T1000 (cell line): ENCODE results near the gene CEP78.

Source experiments
- DNase-seq: peaks from one replicate; lab custom pipeline; 2025; ENCODE audit warnings: mixed read lengths; lab: John Stamatoyannopoulos, UW

The CEP78 gene

DNA sequence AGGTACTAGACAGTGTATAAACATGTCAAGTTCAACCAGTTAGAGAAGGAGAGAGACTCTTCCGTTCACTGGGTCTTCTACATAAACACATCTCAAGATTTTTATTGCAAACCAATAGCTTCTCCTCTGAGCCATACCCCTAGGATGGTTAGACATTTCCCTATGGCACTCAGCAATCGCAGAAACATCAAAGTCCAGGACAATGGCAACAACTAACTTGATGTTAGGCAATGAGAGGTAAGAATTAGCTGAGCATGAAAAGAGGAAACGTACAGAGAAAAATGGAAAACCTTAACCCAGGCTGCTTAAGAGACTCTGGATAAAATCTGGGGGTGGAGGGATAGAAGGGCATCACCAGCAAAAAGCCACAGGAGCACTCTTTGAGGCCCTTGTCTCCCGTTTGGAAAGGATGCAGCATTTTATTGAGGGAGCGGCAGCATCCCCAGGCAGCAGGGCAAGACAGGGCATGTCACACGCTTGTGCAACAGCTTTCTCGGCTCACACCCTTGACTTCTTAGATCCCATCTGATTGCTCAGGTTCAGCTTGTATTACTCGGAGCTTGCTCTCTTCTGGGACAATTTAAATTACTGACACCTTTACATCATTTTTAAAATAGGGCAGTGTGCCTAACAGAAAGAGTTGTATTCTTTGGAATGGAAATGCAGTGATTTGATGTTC is 52.5 kb downstream of the CEP78 start:
- DNase-seq, result no peak

DNA sequence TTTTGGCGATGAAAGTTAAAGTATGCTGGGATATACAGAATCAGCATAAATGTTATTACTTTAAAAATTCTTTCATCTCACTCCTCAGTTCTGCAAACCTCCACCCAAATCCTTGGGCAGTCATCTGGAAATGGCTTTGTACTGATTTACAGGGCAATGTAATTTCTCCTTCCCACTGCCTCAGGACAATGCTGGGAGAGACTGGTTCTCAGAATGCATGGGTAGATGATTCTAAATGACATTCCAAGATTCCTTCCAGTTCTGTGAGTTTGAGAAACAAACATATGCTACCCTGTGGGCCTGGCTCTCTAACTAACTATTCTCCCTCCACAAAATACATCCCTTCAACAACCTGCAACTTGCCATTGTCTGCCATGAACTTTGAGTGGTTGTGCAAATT is 53.6 kb downstream of the CEP78 start:
- DNase-seq, result no peak

DNA sequence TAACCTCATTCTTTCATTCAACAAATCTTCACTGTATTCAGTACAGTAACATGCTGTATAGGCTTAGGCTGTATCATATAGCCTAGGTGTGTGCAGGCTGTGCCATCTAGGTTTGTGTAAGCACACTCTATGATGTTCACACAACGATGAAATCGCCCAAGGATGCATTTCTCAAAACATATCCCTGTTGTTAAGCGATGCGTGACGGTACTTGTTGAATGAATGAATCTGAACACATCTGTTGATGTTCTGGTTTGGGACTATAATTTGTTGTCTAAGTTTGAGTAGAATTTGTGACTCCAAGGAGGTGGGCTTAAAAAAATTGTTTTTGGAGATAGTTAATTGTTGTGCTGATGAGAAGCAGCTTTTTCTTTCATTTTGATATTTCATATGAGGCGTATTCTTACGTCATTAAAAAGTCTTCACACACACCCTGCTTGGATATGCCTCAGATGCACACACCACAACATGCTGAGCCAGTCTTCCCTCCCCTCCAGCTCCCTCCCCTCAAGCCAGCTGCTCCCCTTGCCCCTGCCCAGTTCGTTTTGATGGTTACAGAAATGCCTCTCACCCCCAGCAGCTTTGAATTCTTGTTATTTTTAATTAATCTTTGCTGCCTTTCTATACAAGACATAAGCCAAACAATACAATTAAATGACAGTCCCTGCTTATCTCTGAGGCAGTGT is 55.5 kb downstream of the CEP78 start:
- DNase-seq, result no peak

DNA sequence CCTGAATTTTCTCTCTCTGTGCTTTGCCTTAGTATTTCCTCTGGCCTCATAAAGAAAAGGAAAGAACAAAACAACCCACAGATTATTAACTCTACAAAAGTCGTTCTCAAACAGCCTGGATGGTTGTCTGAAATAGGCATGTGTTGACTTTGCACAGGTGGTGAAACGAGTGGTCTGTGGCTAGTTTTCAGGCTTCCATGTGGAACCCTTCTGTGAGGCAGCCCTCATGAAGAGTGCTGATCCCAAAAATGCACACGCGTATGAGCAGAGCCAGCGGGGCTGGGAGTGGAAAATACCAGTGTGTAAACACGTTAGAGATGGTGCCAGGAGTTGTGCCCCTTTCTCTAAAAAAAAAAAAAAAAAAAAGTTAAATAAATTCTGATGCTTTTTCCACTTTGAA is 56.2 kb downstream of the CEP78 start:
- DNase-seq, result no peak

DNA sequence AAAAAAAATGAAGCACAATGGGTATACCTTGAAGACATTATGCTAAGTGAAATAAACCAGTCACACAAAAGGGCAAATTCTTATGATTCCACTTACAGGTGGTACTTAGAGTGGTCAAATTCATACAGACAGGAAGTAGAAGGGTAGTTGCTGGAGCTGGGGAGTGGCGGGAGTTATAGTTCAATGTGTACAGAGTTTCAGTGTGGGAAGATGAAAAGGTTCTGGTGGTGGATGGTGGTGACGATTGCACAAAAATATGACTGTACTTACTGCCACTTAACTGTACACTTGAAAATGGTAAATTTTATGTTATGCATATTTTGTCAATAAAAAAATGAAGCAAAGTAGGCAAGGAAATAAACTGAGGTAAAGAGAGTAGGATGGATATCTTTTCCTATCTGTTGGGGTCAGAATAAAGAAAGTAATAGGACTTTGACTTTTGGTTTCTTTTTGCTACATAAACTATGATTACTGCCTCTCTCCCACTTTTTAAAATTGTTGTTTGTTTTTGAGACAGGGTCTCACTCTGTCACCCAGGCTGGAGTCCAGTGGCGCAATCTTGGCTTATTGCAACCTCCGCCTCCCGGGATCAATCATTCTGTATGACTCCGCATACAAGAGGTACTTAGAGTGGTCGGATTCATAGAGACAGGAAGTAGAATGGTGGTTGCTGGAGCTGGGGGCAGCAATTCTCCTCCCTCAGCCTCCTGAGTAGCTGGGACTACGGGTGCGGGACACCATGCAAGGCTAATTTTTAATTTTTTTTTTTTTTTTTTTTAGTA is 57.0 kb downstream of the CEP78 start:
- no peak for DNase-seq

DNA sequence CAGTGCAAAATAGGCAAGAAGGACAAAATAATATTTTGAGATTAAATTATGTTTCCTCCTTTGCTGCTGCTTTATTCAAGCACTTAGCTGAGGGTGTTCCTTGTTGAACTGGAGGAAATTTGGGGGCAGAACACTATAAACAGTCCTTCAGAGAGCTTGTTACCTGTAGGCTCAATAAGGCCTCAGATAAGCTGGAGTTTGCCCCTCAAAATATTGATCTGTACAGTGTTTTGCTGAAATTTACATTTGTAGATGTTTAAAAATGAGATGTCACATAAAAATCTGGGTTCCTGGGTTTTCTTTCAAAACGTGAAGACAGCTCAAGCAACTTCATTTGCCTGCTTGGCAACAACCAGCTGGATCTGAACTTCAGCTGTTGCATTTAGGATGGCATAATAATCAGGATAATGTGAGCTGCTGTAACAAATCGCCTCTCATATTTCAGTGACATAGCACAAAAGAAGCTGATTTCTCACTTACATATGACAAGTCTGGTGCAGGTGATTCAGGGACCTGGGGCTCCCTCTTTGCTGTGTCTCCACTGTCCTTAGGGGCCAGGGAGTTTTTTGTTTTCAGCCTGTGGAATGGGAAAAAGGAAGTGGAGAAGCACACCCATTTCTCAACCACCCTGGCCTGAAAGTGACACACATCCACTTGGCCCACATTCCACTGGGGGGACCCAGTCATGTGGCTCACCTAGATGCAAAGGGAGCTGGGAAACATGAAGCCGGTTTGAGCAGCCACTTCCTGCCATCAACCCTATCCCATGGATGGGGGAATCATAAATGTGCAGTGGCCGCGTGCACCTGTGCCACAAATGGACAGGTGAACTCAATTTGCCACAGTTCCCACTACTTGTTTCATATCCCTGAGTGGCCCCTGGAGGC is 58.7 kb downstream of the CEP78 start:
- no peak for DNase-seq

DNA sequence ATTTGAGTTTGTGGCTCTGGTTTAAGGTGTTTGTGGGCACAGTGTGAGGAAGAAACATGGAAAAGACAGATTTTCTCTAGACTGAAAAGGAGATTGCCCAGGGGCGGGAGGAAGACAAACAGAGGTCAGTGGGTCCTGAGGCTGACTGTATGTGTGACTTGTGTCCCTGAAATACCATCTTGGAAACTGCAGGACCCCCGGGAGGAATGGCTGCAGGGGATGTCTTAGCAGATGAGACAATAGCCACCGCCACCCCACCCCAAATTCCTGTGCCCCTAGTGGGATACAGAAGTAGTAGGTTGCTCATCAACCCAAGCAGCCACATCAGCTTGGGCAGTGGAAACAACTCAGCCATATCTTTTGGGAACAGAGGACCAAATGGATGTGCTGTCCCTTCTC is 59.3 kb downstream of the CEP78 start:
- DNase-seq, result no peak

DNA sequence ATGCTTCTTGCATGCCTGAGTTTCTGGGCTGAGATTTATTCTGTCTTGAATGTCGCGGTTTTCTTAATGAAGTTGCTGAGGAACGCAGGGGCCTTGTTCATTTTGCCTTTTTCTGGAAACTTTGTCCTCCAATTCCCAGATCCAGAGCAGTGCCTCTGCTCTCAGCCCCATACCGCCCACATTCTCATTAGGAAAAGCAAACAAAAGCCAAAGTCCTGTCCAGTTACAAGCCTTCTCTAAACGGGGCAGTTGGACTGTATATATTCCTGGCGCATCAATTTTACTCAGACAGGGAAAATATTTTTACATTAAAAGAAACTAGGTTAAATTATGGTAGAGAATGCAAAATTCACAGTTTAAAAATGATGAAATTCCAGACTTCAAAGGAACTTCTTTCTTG is 59.9 kb downstream of the CEP78 start:
- no peak for DNase-seq

DNA sequence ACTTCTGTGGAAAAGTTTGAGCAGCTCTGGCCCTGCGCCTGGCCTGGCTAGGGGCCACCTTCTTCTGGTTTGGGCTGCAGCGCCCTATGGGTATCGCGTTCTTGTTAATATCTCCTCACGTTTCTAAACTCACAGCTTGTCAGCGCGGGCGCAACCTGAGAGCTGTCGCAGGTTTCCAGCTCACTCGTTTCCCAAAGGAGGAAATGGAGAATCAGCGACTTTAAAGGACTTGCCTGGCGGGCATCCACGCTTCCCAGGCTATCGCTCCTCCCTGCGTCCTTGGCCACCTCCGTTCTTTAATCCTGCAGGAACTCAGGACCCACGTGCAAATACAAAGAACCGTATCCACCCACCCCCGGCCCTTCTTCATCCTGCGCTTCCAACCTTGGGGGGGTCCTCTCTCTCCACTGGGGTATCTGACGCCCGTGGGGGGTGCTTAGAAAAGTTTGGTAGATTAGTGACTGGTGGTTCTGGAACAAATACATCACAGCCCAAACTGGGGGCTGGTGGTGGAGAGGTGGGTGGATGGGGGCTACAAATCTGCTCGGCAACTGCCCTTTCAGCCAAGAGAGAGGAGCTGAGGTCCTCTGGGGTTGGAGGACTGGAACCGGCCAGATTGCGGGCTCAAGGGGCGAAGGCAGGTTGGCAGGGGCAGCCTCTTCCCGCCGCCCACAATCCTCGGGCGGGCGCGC is 60.5 kb downstream of the CEP78 start:
- DNase-seq, result peak; percentile 12

DNA sequence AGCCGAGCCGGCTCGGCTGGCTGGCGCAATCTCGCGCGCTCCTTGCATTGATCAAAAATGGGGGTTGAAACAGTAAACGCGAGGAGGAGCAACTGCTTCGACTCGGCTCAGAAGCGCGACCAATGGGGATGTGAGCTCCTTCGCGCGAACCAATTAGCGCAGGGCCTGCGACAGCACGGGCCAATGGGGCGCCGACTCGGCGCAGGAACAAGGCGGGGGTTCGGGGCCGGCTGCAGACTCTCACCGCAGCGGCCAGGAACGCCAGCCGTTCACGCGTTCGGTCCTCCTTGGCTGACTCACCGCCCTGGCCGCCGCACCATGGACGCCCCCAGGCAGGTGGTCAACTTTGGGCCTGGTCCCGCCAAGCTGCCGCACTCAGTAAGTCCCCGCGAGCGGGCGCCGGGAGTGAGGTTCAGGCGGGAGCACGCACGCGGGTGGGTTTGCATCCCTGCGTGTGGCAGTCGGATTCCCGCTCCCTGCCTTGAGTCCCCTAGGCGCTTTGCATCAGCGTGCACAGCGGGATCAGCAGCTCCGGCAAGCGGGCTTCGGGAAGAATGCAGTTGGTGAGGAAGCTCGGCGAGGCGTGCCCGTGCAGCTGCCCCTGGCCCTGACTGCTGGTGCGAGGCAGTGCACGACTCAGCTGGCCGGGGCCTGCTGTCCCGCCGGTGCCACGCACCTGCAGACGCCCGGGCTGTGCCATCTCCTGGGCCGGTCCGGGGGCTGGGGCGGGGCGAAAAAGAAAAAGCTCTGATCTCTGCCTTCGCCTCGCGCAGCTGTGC is 61.2 kb downstream of the CEP78 start, which contains the start of gene PSAT1:
TSS of gene PSAT1 (plus strand) at position 233 of the 779 bp plus-strand sequence. CDS start at position 319, 86 bp downstream.
- peak; percentile 91 for DNase-seq

DNA sequence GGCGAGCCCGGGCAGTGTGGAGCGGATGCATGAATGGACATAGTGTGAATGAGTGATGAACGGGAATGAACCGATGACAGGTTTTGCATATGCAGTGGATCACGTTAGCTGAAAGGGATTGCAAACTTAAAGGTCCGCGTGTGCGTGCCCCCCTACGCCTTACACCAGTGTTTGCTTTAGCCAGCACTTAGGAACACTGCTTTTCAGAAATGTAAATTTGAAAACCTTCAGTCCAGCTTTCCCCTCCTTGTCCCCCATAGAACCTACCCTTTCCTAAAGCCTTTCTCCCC is 61.7 kb downstream of the CEP78 start:
- DNase-seq, result no peak

DNA sequence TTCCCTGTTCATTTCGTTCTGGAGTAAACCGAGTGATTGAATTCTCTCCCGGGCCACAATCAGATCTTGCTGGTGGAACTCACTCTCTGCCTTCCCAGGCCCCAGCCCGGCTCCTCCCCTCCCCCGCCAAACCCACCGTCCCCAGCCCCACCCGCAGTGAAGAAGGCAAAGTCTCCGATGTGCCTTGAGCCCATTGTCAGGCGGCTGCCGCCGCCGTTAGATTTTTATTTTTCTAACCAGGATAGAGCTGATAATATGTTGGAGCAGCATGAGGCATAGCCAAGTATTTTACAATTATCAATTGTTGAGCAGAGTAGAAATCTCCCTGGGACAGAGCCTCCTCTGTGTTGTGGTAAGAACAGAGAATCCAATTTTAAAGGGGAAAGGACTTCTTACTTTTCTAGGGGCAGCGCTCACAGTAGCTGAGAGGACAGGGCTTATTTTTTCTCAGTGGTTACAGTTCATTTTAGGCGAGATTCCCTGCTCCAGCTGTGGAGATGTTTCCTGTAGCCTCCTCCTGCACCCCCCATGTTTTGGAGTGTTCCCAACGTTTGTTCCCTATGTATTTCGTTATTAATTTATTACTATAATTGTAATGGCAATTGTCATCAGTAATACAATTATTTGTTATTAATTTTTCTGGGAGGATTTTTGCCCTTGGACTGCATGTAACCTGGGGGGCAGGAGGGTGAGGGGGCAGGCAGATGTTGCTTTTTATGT is 62.3 kb downstream of the CEP78 start:
- DNase-seq, result no peak

DNA sequence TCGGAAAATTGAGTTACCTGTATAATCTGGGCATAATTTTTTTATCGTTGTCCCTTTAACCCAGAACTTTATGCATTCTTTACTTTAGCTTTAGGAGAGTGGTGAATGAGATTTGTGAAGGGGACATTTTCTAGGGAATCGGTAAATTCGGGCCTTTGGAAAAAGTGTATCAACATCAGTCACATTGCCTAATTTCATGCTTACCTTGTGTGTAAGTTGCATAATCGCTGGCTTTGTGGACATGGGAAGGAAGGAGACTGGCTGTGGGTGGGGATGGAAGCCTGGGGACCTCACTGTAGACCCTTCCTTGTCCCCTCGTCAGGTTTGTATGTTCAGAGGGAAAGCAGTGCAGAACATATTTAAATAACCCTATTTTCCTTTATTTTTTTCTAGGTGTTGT is 64.3 kb downstream of the CEP78 start:
- DNase-seq, result no peak

DNA sequence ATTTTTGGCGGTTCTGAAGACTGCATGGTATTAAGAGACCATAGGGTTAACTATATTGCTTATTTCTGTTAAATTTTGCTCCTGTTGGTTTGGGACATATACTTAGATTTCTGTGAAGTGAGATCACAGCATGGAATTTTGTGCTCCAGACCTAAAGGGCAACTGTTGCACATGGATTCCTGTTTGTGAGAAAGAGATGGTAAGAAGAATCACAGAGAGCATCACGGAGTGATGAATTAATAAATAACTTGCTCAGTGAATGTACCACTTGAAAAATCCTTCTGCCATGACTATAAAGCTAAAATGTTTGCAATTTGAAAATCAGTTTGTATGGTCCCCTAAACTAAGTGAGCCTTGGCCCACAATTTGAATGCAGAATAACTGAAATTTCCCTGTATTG is 65.6 kb downstream of the CEP78 start:
- DNase-seq, result no peak

DNA sequence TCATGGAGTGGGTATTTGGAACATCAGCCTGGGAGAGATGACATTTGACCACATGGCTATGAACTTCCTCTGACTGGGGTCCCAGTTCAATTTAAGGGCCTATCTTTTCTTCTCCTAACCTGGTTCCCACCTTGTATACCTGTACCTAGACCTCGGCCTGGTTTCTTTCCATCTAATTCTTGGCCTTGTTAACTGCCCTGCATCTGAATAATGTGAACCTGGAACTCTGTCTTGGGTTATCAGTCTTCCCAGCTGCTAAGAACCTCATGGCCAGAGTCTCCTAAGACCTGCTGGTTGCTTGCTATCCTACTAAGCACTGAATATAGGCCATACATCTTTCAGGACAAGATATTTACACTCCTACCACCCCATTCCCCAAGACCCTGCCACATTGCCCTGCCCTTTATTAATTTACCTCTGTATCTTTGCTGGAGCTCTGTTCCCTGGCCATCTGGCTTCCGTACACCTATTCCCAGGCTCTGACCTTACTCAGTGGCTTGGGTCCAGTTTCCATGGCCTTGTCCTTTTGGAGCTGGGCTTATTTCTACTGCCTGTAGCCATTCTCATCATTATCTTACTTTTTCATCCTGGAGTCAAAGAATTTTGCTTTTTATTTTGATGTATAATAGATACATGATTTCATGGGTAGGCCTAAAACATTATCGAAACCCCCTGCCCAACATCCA is 67.6 kb downstream of the CEP78 start:
- no peak for DNase-seq

DNA sequence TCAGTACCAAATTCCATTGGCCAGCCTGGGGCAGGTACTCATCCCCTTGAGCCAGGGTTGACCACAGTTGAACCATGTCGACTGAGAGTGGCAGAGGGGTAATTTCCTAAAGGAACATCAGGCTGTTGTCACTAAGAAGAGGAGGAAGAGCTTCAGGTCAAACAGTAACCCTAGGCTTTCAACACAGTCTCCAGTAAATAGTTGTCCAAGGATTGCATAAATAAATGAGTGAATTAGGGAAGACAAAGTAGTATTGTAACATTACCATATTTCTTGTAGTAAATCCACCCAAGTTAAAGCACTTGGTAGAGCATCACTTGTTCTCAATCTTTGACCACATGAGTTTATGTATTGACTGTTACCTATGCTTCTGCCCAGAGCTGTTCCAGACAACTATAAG is 68.5 kb downstream of the CEP78 start:
- no peak for DNase-seq

DNA sequence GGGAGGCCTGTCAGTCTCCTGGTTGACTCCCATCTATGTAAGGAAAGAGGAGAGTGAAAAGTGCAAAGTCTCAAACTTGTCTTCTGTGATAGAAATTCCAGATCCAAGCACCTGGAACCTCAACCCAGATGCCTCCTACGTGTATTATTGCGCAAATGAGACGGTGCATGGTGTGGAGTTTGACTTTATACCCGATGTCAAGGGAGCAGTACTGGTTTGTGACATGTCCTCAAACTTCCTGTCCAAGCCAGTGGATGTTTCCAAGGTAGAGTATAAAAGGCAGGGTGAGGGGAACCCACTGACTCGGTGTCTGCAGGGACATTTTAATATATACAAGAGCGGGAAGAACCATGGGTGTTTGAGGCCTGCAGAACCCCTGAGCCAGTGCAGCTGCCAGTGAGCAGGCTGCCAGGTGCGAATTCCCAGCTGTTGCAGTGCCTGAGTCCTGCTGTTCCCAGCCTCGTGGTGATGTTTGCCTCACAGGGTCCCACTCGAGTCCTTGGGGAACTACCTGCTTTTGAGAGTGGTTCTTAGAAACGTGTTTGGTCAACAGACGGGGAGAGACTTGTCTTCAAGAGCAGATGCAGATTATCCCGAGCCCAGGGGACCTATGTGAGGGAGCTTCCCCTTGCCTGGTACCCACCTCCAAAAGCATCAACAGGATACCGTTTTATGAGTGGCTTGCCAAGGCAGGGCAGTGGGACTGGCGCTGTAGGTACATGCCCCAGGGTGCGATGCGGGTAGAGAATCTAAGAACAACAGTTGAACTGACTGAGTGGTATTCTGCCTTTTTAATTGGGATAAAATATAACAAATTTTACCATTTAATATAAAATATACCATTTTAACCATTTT is 70.6 kb downstream of the CEP78 start:
- DNase-seq, result no peak

DNA sequence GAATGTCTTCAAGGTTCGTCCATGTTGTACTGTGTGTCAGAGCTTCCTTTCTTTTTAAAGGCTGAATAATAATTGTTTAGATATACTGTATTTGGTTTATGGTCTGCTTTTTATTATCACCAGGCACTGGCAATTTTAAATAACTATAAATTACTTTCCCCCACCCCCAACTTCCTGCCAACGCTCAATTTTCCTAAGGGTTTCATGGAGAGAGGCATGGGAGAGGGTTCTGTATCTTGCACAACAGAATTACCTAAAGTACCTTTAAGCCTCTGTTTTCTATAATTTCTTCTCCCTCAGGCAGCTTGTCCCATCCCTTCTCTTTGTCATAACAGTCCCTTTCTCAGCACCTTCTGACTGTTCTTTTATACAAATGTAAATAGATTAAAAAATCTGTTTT is 71.5 kb downstream of the CEP78 start:
- no peak for DNase-seq

DNA sequence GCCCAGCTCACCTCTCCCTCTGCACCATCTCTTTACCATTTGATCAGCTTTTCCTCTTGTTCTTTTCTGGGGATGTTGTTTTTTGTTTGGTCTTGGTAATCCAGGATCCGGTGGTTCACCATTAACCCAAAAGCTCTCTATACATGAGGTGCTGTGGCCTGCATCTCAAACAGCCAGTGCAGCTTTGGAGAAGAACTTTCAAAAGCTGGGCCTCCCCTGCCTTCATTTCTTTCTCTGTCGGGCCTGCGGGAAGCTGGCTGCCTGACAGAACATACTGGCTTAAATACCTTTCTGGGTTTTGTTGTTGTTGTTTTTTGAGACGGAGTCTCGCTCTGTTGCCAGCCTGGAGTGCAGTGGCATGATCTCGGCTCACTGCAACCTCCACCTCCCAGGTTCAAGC is 73.2 kb downstream of the CEP78 start:
- DNase-seq, result no peak
